ENCODE results near the gene ITGB2.

Gene ITGB2

DNA sequence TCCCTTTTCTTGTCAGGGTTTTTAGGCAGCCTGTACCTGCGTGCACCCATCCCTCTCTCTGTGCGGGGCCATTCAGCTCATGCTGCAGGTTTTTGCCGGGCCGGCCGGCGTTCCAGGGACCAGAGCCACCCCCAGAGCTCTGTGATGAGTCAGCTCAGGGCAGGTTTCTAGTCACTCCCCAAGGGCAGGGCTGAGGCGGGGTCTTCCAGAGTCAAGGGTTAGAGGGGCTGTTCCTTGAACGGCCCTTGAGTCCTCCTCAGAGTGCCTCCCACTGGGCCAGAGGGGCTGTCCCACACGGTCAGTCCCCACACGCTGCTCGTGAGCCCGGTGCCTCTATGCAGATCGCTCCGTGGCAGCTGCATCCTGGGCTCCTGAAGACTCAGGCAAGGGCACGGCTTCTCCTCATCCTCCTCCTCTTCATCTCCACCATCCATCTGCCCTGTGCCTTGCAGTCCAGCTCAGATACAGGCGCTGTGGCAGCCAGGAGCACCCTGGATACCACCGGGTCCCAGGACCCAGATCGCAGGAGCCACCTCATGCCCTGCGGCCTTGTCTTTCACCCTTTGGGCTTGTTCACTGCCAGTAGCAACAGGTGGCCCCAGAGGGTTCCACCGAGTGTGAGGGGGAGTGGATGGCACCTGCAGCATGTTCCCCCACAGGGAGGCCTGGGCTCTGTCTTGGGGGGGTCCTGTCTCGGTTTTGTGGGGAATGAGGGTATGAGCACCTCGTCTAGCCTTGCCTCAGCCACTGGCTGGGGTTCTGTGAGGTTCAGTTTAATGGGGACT lies 36.5 kb upstream of the ITGB2 start:
- no peak overlapping the region for H3K9ac ChIP-seq (ENCODE audit: low read depth, low read length, poor library complexity, severe bottlenecking)
- H4K20me1 ChIP-seq (ENCODE audit: insufficient read depth, low read length, poor library complexity, severe bottlenecking) = no peaks in the 10 kb centered on the region
- no peaks in the 10 kb centered on the region for H3K27me3 ChIP-seq (ENCODE audit: insufficient read depth, low read length, poor library complexity, severe bottlenecking)
- no peaks in the 10 kb centered on the region for H3K9me2 ChIP-seq (replicated peaks; ENCODE audit: low read depth, low read length)
- no peaks in the 10 kb centered on the region for H3K9me3 ChIP-seq (ENCODE audit: insufficient read depth, low read depth, low read length)
- H3K4me2 ChIP-seq (ENCODE audit: low read depth, low read length, poor library complexity, severe bottlenecking) = no peak overlapping the region
- TF ChIP-seq EZH2phosphoT487 (IDR thresholded peaks at IDR 0.05; ENCODE audit: borderline replicate concordance) = no peak
- TF ChIP-seq, protein P1, sequence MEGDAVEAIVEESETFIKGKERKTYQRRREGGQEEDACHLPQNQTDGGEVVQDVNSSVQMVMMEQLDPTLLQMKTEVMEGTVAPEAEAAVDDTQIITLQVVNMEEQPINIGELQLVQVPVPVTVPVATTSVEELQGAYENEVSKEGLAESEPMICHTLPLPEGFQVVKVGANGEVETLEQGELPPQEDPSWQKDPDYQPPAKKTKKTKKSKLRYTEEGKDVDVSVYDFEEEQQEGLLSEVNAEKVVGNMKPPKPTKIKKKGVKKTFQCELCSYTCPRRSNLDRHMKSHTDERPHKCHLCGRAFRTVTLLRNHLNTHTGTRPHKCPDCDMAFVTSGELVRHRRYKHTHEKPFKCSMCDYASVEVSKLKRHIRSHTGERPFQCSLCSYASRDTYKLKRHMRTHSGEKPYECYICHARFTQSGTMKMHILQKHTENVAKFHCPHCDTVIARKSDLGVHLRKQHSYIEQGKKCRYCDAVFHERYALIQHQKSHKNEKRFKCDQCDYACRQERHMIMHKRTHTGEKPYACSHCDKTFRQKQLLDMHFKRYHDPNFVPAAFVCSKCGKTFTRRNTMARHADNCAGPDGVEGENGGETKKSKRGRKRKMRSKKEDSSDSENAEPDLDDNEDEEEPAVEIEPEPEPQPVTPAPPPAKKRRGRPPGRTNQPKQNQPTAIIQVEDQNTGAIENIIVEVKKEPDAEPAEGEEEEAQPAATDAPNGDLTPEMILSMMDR (conservative IDR thresholded peaks at IDR 0.05; ENCODE audit: low read length) = no peak
- no peaks in the 10 kb centered on the region for H3F3A ChIP-seq (ENCODE audit: low read depth)
- no peaks in the 10 kb centered on the region for H3K4me1 ChIP-seq (ENCODE audit: insufficient read depth, low read length, poor library complexity, severe bottlenecking)
- H3K4me3 ChIP-seq (ENCODE audit: low read length, poor library complexity, severe bottlenecking) = no peak overlapping the region
- H3K36me3 ChIP-seq (ENCODE audit: insufficient read depth, low read length) = peaks cover 58% of the 10 kb centered on the region; the same call in 1 of the 2 replicates
- H2AFZ ChIP-seq (ENCODE audit: low read length) = no peak overlapping the region
- peaks cover 48% of the 10 kb centered on the region; the same call in 1 of the 2 replicates for H3K79me2 ChIP-seq (ENCODE audit: insufficient read depth, low read length)

DNA sequence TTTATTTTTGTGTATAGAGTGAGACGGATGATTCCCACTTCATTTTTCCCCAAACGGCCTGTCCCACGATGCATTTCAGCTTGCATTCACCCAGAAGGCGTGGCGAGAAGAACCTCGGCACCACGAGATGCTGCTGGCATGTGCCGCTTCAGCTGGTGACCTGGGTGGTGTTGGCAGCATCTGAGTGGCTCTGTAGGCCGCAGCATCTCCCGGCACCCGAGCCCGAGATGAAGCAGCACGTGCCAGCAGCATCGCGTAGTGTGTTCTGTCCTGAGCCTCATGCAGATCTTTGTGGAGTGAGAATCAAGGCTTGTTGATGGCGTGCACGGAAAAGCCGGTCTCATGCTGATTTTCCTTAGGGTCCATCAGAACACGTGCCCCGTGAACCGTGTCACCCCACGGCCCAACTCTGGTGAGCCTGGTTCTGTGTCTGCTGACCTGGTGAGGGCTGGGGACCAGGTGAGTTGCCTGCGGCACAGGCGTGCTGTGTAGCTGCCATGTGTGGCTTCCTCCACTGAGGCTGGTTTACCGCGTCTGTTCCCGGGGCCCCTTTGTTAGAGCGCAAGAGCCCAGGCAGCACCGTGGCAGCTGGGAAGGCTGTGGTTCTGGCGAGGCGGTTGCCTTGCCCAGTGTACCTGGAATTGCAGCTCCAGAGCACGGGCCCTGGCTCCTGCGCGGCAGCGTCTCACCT lies 35.8 kb upstream of the ITGB2 start:
- H3K4me1 ChIP-seq (ENCODE audit: insufficient read depth, low read length, poor library complexity, severe bottlenecking) = no peaks in the 10 kb centered on the region
- H2AFZ ChIP-seq (ENCODE audit: low read length) = no peak overlapping the region
- no peaks in the 10 kb centered on the region for H3K9me3 ChIP-seq (ENCODE audit: insufficient read depth, low read depth, low read length)
- no peak for TF ChIP-seq EZH2phosphoT487 (IDR thresholded peaks at IDR 0.05; ENCODE audit: borderline replicate concordance)
- TF ChIP-seq, protein P1 (conservative IDR thresholded peaks at IDR 0.05; ENCODE audit: low read length) = no peak
- no peaks in the 10 kb centered on the region for H3F3A ChIP-seq (ENCODE audit: low read depth)
- H3K79me2 ChIP-seq (ENCODE audit: insufficient read depth, low read length) = peaks cover 52% of the 10 kb centered on the region; the same call in 1 of the 2 replicates
- no peak overlapping the region for H3K9ac ChIP-seq (ENCODE audit: low read depth, low read length, poor library complexity, severe bottlenecking)
- peaks cover 54% of the 10 kb centered on the region; the same call in 1 of the 2 replicates for H3K36me3 ChIP-seq (ENCODE audit: insufficient read depth, low read length)
- no peaks in the 10 kb centered on the region for H3K9me2 ChIP-seq (replicated peaks; ENCODE audit: low read depth, low read length)
- peaks cover 1% of the 10 kb centered on the region for H4K20me1 ChIP-seq (ENCODE audit: insufficient read depth, low read length, poor library complexity, severe bottlenecking)
- no peak overlapping the region for H3K4me2 ChIP-seq (ENCODE audit: low read depth, low read length, poor library complexity, severe bottlenecking)
- no peak overlapping the region for H3K4me3 ChIP-seq (ENCODE audit: low read length, poor library complexity, severe bottlenecking)
- no peaks in the 10 kb centered on the region for H3K27me3 ChIP-seq (ENCODE audit: insufficient read depth, low read length, poor library complexity, severe bottlenecking)

DNA sequence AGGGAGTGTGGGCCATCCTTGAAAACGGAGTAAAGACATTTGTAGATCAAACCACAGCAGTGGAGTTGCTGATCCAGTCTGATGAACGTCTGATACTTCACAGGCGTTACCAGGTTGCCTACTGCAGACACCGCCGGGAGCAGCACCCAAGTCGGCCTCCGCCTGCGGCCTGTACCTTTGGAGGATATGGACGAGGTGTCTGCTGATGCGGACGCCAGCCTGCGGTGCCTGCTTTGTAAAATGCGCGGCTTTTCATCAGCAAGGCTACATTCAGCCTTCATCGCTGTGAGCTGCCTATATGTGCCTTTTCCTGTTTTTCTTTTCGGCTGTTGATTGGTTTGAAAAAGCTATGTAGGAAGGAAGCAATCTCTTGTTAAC lies 35.1 kb upstream of the ITGB2 start:
- Histone ChIP-seq H3K36me3 (ENCODE audit: insufficient read depth, low read length) (peaks cover 53% of the 10 kb centered on the region; the same call in 1 of the 2 replicates), H3K79me2 (ENCODE audit: insufficient read depth, low read length) (peaks cover 59% of the 10 kb centered on the region; the same call in 1 of the 2 replicates), H2AFZ (ENCODE audit: low read length) (no peak overlapping the region), H3K27me3 (ENCODE audit: insufficient read depth, low read length, poor library complexity, severe bottlenecking) (no peaks in the 10 kb centered on the region), H3K4me2 (ENCODE audit: low read depth, low read length, poor library complexity, severe bottlenecking) (no peak overlapping the region), H3K9me2 (replicated peaks; ENCODE audit: low read depth, low read length) (no peaks in the 10 kb centered on the region), H3K9ac (ENCODE audit: low read depth, low read length, poor library complexity, severe bottlenecking) (no peak overlapping the region), H3F3A (ENCODE audit: low read depth) (no peaks in the 10 kb centered on the region), H3K4me3 (ENCODE audit: low read length, poor library complexity, severe bottlenecking) (no peak overlapping the region), H4K20me1 (ENCODE audit: insufficient read depth, low read length, poor library complexity, severe bottlenecking) (peaks cover 6% of the 10 kb centered on the region), H3K9me3 (ENCODE audit: insufficient read depth, low read depth, low read length) (no peaks in the 10 kb centered on the region), H3K4me1 (ENCODE audit: insufficient read depth, low read length, poor library complexity, severe bottlenecking) (no peaks in the 10 kb centered on the region)
- no peak for TF ChIP-seq EZH2phosphoT487 (IDR thresholded peaks at IDR 0.05; ENCODE audit: borderline replicate concordance)
- TF ChIP-seq, protein P1 (conservative IDR thresholded peaks at IDR 0.05; ENCODE audit: low read length) = no peak

Measured in Loucy (cell line).